Measurements from ENCODE around the gene SH3GLB2. TPM values are rescaled to one million over a fixed set of nuclear protein-coding genes. Genes with fewer than 3 reads are reported as not detected.

Gene SH3GLB2
- total and polyA plus RNA-seq, 2 of the 8 experiments (the other 6 are each of a cell fraction or from before 2014, with no cell fraction given): 52.7 to 79.9 TPM

GRCh38 chr9:129022037-129022436 lies 6.1 kb downstream of the SH3GLB2 start (continued):
- TF ChIP-seq SAP30 (IDR thresholded peaks at IDR 0.05; ENCODE audit: insufficient read depth, insufficient replicate concordance, low read length): no peak
- no peak for TF ChIP-seq SUZ12 (IDR thresholded peaks at IDR 0.05; ENCODE audit: low read length)
- no peak for TF ChIP-seq CTCF (IDR thresholded peaks at IDR 0.05; ENCODE audit: control extremely low read depth in 1 of 3, insufficient read depth in 1 of 3, low read depth in 1 of 3, low read length in 3 of 3)
